ENCODE results near the gene GATD1. TPM values are rescaled to one million over a fixed set of nuclear protein-coding genes. Genes with fewer than 3 reads are reported as not detected.

Gene GATD1
- total and polyA plus RNA-seq, 9 of the 15 experiments (the other 6 are each of a cell fraction or from before 2014, with no cell fraction given): 2.8 to 144 (median 36.9) TPM

- in situ Hi-C loops (cut with MboI): no loop called here
- Histone ChIP-seq H3K4me1 (replicated peaks in 1 of 2; ENCODE audit: control insufficient read depth in 2 of 2, insufficient read depth in 2 of 2, low read length in 2 of 2) (peaks cover 0 to 79% of the 10 kb centered on the region in 2 experiments; a peak in 2 of 5 replicates), H3K27ac (ENCODE audit: extremely low read depth, low read depth, low read length) (no peak within 1 kb of the TSS), H3K36me3 (ENCODE audit: control insufficient read depth, insufficient read depth, low read length) (peaks cover 31% of the 10 kb centered on the region; the same call in 1 of the 3 replicates), H3K9ac (ENCODE audit: insufficient read depth in 1 of 2, low read depth in 2 of 2, low read length in 2 of 2) (peak within 1 kb of the TSS in 1 of 2 experiments; percentile 69; a peak in 2 of 4 replicates), H3K9me1 (ENCODE audit: control insufficient read depth, insufficient read depth, low read length) (peaks cover 3% of the 10 kb centered on the region), H2AFZ (ENCODE audit: low read depth, low read length) (no peak within 1 kb of the TSS), H3K27me3 (ENCODE audit: control insufficient read depth in 2 of 2, insufficient read depth in 2 of 2, low read length in 2 of 2) (no peaks in the 10 kb centered on the region), H3K79me2 (ENCODE audit: control insufficient read depth, insufficient read depth, low read length) (no peaks in the 10 kb centered on the region), H3K9me3 (replicated peaks; ENCODE audit: control insufficient read depth, insufficient read depth, low read depth, low read length) (no peaks in the 10 kb centered on the region), H3K4me2 (ENCODE audit: insufficient read depth, low read length) (no peak within 1 kb of the TSS), H3K4me3 (no peak within 1 kb of the TSS), H4K20me1 (replicated peaks; ENCODE audit: control insufficient read depth, insufficient read depth, low read length) (no peaks in the 10 kb centered on the region)
- DNase-seq (ENCODE audit: extremely low read depth in 1 of 4, low spot score in 3 of 4): peak; percentile 72 to 89 (median 82)
- peak; percentile 6 for FAIRE-seq
- BruUV-seq (replicated peaks): no TSS peak
- POLR2A ChIA-PET: interaction anchor here (0.5 to 2.0 kb wide), 3 partner anchors 27 to 292 kb away, joined by 3 to 6 read pairs (median 6); no protein-coding TSS in a partner anchor
- intact Hi-C loops (cut with micrococcal nuclease): loop anchor here (10.0 kb wide), 1 partner anchor 225 kb away; the partner anchor contains the start of genes LMNTD2 and RASSF7
- WGBS (ENCODE audit: insufficient coverage, low coverage, missing lambda C conversion rate): 26% methylated on average over 6 of the region's 44 CpGs
- ATAC-seq: peak; percentile 76
- CTCF ChIA-PET (ENCODE audit: low intra/inter-chr PET ratio): no interaction called here
- TF ChIP-seq CTBP1 (IDR thresholded peaks at IDR 0.05; ENCODE audit: borderline replicate concordance) (peak; percentile 79; the same call in 1 of the 2 replicates), KDM1A (IDR thresholded peaks at IDR 0.05) (peak; percentile 88 to 91), PRMT5 (CRISPR knock-in tag; IDR thresholded peaks at IDR 0.05) (no peak), SPI1 (IDR thresholded peaks at IDR 0.05; ENCODE audit: borderline replicate concordance, low read depth, low read length) (no peak), HDAC2 (IDR thresholded peaks at IDR 0.05) (peak; percentile 53; the same call in 1 of the 2 replicates), EGR1 (conservative IDR thresholded peaks at IDR 0.05) (peak; percentile 26; the same call in 1 of the 2 replicates), RCOR1 (IDR thresholded peaks at IDR 0.05; ENCODE audit: borderline replicate concordance in 1 of 2, low read depth in 2 of 2, low read length in 2 of 2) (peak; percentile 77 to 99; a peak in 3 of 4 replicates), HDAC1 (IDR thresholded peaks at IDR 0.05) (peak in 1 of 2 experiments; percentile 32; a peak in 1 of 4 replicates), PHF8 (IDR thresholded peaks at IDR 0.05; ENCODE audit: borderline replicate concordance, low read length) (no peak), FIP1L1 (IDR thresholded peaks at IDR 0.05; ENCODE audit: low read depth, low read length, poor library complexity, severe bottlenecking) (no peak), CCNT2 (IDR thresholded peaks at IDR 0.05; ENCODE audit: borderline replicate concordance, extremely low read depth, insufficient read length, low read depth, low read length) (peak; percentile 21), U2AF1 (optimal IDR thresholded peaks at IDR 0.05; ENCODE audit: low read depth, low read length) (no peak), POLR2G (IDR thresholded peaks at IDR 0.05; ENCODE audit: low read depth, low read length) (peak; percentile 46; the same call in 1 of the 2 replicates), GATA2 (CRISPR knock-in tag; IDR thresholded peaks at IDR 0.05) (no peak), FOXP1 (CRISPR knock-in tag; IDR thresholded peaks at IDR 0.05) (no peak), RREB1 (CRISPR knock-in tag; IDR thresholded peaks at IDR 0.05) (peak; percentile 95), ZNF263 (CRISPR knock-in tag; IDR thresholded peaks at IDR 0.05; ENCODE audit: borderline replicate concordance) (peak; percentile 79), CREM (IDR thresholded peaks at IDR 0.05; ENCODE audit: low read depth) (0 out of 2 replicates have a peak, but pooled peaks have one; percentile 10)
These were observed 12.7 kb upstream of the GATD1 start, which contains the start of gene CEND1 for GRCh38 chr11:789943-790342. TSS of gene CEND1 (minus strand) at chr11:790090. CDS start at chr11:788576, 1,514 bp downstream.

All from K562 (cell line).